Measurements from ENCODE around the gene SORCS3.

SORCS3 gene

GRCh38 chr10:104816501-104816900 lies 175.4 kb downstream of the SORCS3 start:
- Histone ChIP-seq H2BK5ac (ENCODE audit: low read length) (no peak overlapping the region), H3K56ac (ENCODE audit: low read length) (no peak overlapping the region)
- WGBS (ENCODE audit: extremely low coverage, insufficient coverage, low lambda C conversion rate): no CpG with 5 or more reads among the region's 2 CpGs

GRCh38 chr10:104819731-104820130 lies 178.6 kb downstream of the SORCS3 start:
- Histone ChIP-seq H4K5ac (ENCODE audit: low read length) (no peak overlapping the region), H3K18ac (ENCODE audit: low read length) (no peak overlapping the region), H2BK15ac (replicated peaks; ENCODE audit: low read depth) (no peak overlapping the region), H2AK5ac (ENCODE audit: low read length) (no peak overlapping the region), H4K8ac (ENCODE audit: low read depth, low read length) (no peak overlapping the region), H3K36me3 (ENCODE audit: control insufficient read depth, insufficient read depth, low read length) (no peaks in the 10 kb centered on the region), H3K4me2 (ENCODE audit: low read length) (no peak overlapping the region), H3K4me3 (ENCODE audit: low read length) (no peak overlapping the region), H3K79me1 (ENCODE audit: low read length) (no peaks in the 10 kb centered on the region), H3K4ac (ENCODE audit: low read depth, low read length) (no peak overlapping the region), H3K56ac (ENCODE audit: low read length) (no peak overlapping the region), H3K23ac (ENCODE audit: low read length) (no peak overlapping the region), H3K9ac (ENCODE audit: low read length) (no peak overlapping the region), H3K27me3 (ENCODE audit: insufficient read depth, low read length, poor library complexity) (no peaks in the 10 kb centered on the region), H3K79me2 (ENCODE audit: control insufficient read depth, insufficient read depth, low read length) (no peaks in the 10 kb centered on the region), H3K4me1 (ENCODE audit: control insufficient read depth, low read depth, low read length) (no peaks in the 10 kb centered on the region), H3K27ac (ENCODE audit: low read depth, low read length) (no peak overlapping the region), H2BK5ac (ENCODE audit: low read length) (no peak overlapping the region), H2BK120ac (ENCODE audit: low read depth, low read length) (no peak overlapping the region)
- no peak for DNase-seq
- WGBS (ENCODE audit: extremely low coverage, insufficient coverage, low lambda C conversion rate): no CpG with 5 or more reads among the region's 2 CpGs

More at GRCh38 chr10:104816501-104816900, 175.4 kb downstream of the SORCS3 start:
- H3K4me3 ChIP-seq (ENCODE audit: low read length): no peak overlapping the region
- no peak overlapping the region for H3K27ac ChIP-seq (ENCODE audit: low read depth, low read length)
- H2BK120ac ChIP-seq (ENCODE audit: low read depth, low read length): no peak overlapping the region
- no peak overlapping the region for H3K23ac ChIP-seq (ENCODE audit: low read length)
- no peaks in the 10 kb centered on the region for H3K79me1 ChIP-seq (ENCODE audit: low read length)
- no peak for DNase-seq
- no peak overlapping the region for H3K4me2 ChIP-seq (ENCODE audit: low read length)
- no peak overlapping the region for H3K18ac ChIP-seq (ENCODE audit: low read length)
- no peaks in the 10 kb centered on the region for H3K27me3 ChIP-seq (ENCODE audit: insufficient read depth, low read length, poor library complexity)
- no peak overlapping the region for H3K4ac ChIP-seq (ENCODE audit: low read depth, low read length)
- H3K79me2 ChIP-seq (ENCODE audit: control insufficient read depth, insufficient read depth, low read length): no peaks in the 10 kb centered on the region
- H3K9ac ChIP-seq (ENCODE audit: low read length): no peak overlapping the region
- H2AK5ac ChIP-seq (ENCODE audit: low read length): no peak overlapping the region
- no peaks in the 10 kb centered on the region for H3K4me1 ChIP-seq (ENCODE audit: control insufficient read depth, low read depth, low read length)
- no peak overlapping the region for H4K5ac ChIP-seq (ENCODE audit: low read length)
- H2BK15ac ChIP-seq (replicated peaks; ENCODE audit: low read depth): no peak overlapping the region
- H3K36me3 ChIP-seq (ENCODE audit: control insufficient read depth, insufficient read depth, low read length): no peaks in the 10 kb centered on the region
- H4K8ac ChIP-seq (ENCODE audit: low read depth, low read length): no peak overlapping the region

GRCh38 chr10:104822088-104822487 lies 181.0 kb downstream of the SORCS3 start:
- Histone ChIP-seq H3K27ac (ENCODE audit: low read depth, low read length) (no peak overlapping the region), H3K4me2 (ENCODE audit: low read length) (no peak overlapping the region), H3K36me3 (ENCODE audit: control insufficient read depth, insufficient read depth, low read length) (no peaks in the 10 kb centered on the region), H4K5ac (ENCODE audit: low read length) (no peak overlapping the region), H3K27me3 (ENCODE audit: insufficient read depth, low read length, poor library complexity) (no peaks in the 10 kb centered on the region), H3K18ac (ENCODE audit: low read length) (no peak overlapping the region), H2BK120ac (ENCODE audit: low read depth, low read length) (no peak overlapping the region), H3K23ac (ENCODE audit: low read length) (no peak overlapping the region), H3K79me1 (ENCODE audit: low read length) (no peaks in the 10 kb centered on the region), H2AK5ac (ENCODE audit: low read length) (no peak overlapping the region), H3K9ac (ENCODE audit: low read length) (no peak overlapping the region), H4K8ac (ENCODE audit: low read depth, low read length) (no peak overlapping the region), H3K4me3 (ENCODE audit: low read length) (no peak overlapping the region), H3K4ac (ENCODE audit: low read depth, low read length) (no peak overlapping the region), H2BK5ac (ENCODE audit: low read length) (no peak overlapping the region), H3K56ac (ENCODE audit: low read length) (no peak overlapping the region), H3K79me2 (ENCODE audit: control insufficient read depth, insufficient read depth, low read length) (no peaks in the 10 kb centered on the region), H2BK15ac (replicated peaks; ENCODE audit: low read depth) (no peak overlapping the region), H3K4me1 (ENCODE audit: control insufficient read depth, low read depth, low read length) (no peaks in the 10 kb centered on the region)
- DNase-seq: no peak
- WGBS (ENCODE audit: extremely low coverage, insufficient coverage, low lambda C conversion rate): no CpG with 5 or more reads among the region's 3 CpGs

- Histone ChIP-seq H2AK5ac (ENCODE audit: low read length) (no peak overlapping the region), H2BK120ac (ENCODE audit: low read depth, low read length) (no peak overlapping the region), H3K79me1 (ENCODE audit: low read length) (no peaks in the 10 kb centered on the region), H3K4ac (ENCODE audit: low read depth, low read length) (no peak overlapping the region), H3K4me3 (ENCODE audit: low read length) (no peak overlapping the region), H3K9ac (ENCODE audit: low read length) (no peak overlapping the region), H3K4me2 (ENCODE audit: low read length) (no peak overlapping the region), H2BK15ac (replicated peaks; ENCODE audit: low read depth) (no peak overlapping the region), H3K27me3 (ENCODE audit: insufficient read depth, low read length, poor library complexity) (no peaks in the 10 kb centered on the region), H3K79me2 (ENCODE audit: control insufficient read depth, insufficient read depth, low read length) (no peaks in the 10 kb centered on the region), H4K8ac (ENCODE audit: low read depth, low read length) (no peak overlapping the region), H3K36me3 (ENCODE audit: control insufficient read depth, insufficient read depth, low read length) (no peaks in the 10 kb centered on the region), H3K23ac (ENCODE audit: low read length) (no peak overlapping the region), H3K18ac (ENCODE audit: low read length) (no peak overlapping the region), H3K4me1 (ENCODE audit: control insufficient read depth, low read depth, low read length) (no peaks in the 10 kb centered on the region), H2BK5ac (ENCODE audit: low read length) (no peak overlapping the region), H4K5ac (ENCODE audit: low read length) (no peak overlapping the region), H3K27ac (ENCODE audit: low read depth, low read length) (no peak overlapping the region), H3K56ac (ENCODE audit: low read length) (no peak overlapping the region)
- peak; percentile 69 for DNase-seq
- no CpG with 5 or more reads among the region's 6 CpGs for WGBS (ENCODE audit: extremely low coverage, insufficient coverage, low lambda C conversion rate)
These were observed 183.4 kb downstream of the SORCS3 start for GRCh38 chr10:104824380-104825006.

DNA sequence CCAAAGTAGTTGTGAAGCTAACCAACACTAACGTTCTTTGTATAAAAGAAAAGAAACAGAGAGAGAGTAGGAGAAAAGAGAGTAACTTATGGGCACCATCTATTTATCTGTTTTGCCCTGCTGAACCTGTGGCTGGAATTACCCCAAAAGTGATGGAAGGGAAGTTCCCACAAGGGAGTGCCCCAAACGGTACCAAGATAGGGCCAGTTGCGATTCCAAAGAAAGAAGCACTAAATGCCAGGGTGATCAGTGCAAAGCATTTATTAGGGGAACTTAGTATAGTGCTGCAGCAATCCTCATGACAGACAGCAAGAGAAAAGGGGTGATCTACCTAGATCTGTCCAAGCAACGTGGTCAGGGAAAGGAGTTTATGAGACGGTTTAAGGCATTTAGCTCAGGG lies 190.2 kb downstream of the SORCS3 start:
- H4K5ac ChIP-seq (ENCODE audit: low read length): no peak overlapping the region
- H3K9ac ChIP-seq (ENCODE audit: low read length): no peak overlapping the region
- no peak overlapping the region for H3K23ac ChIP-seq (ENCODE audit: low read length)
- no peaks in the 10 kb centered on the region for H3K4me1 ChIP-seq (ENCODE audit: control insufficient read depth, low read depth, low read length)
- no peak for DNase-seq
- no peak overlapping the region for H2BK15ac ChIP-seq (replicated peaks; ENCODE audit: low read depth)
- H3K36me3 ChIP-seq (ENCODE audit: control insufficient read depth, insufficient read depth, low read length): no peaks in the 10 kb centered on the region
- no peak overlapping the region for H3K27ac ChIP-seq (ENCODE audit: low read depth, low read length)
- H2BK120ac ChIP-seq (ENCODE audit: low read depth, low read length): no peak overlapping the region
- no peak overlapping the region for H4K8ac ChIP-seq (ENCODE audit: low read depth, low read length)
- no peak overlapping the region for H3K4me2 ChIP-seq (ENCODE audit: low read length)
- H2AK5ac ChIP-seq (ENCODE audit: low read length): no peak overlapping the region
- no peaks in the 10 kb centered on the region for H3K27me3 ChIP-seq (ENCODE audit: insufficient read depth, low read length, poor library complexity)
- H3K18ac ChIP-seq (ENCODE audit: low read length): no peak overlapping the region
- H3K56ac ChIP-seq (ENCODE audit: low read length): no peak overlapping the region
- H3K79me2 ChIP-seq (ENCODE audit: control insufficient read depth, insufficient read depth, low read length): no peaks in the 10 kb centered on the region
- no peak overlapping the region for H3K4ac ChIP-seq (ENCODE audit: low read depth, low read length)
- WGBS (ENCODE audit: extremely low coverage, insufficient coverage, low lambda C conversion rate): no CpG with 5 or more reads among the region's 5 CpGs
- no peaks in the 10 kb centered on the region for H3K79me1 ChIP-seq (ENCODE audit: low read length)
- H3K4me3 ChIP-seq (ENCODE audit: low read length): no peak overlapping the region
- no peak overlapping the region for H2BK5ac ChIP-seq (ENCODE audit: low read length)

GRCh38 chr10:104834580-104834979 lies 193.5 kb downstream of the SORCS3 start:
- no peak overlapping the region for H3K23ac ChIP-seq (ENCODE audit: low read length)
- H3K56ac ChIP-seq (ENCODE audit: low read length): no peak overlapping the region
- no peak overlapping the region for H2BK120ac ChIP-seq (ENCODE audit: low read depth, low read length)
- no peak overlapping the region for H3K27ac ChIP-seq (ENCODE audit: low read depth, low read length)
- no peaks in the 10 kb centered on the region for H3K4me1 ChIP-seq (ENCODE audit: control insufficient read depth, low read depth, low read length)
- no peak overlapping the region for H3K9ac ChIP-seq (ENCODE audit: low read length)
- no peak overlapping the region for H4K8ac ChIP-seq (ENCODE audit: low read depth, low read length)
- H3K4me3 ChIP-seq (ENCODE audit: low read length): no peak overlapping the region
- no CpG with 5 or more reads among the region's 1 CpG for WGBS (ENCODE audit: extremely low coverage, insufficient coverage, low lambda C conversion rate)
- no peaks in the 10 kb centered on the region for H3K36me3 ChIP-seq (ENCODE audit: control insufficient read depth, insufficient read depth, low read length)
- H2AK5ac ChIP-seq (ENCODE audit: low read length): no peak overlapping the region
- H4K5ac ChIP-seq (ENCODE audit: low read length): no peak overlapping the region
- no peak overlapping the region for H3K4ac ChIP-seq (ENCODE audit: low read depth, low read length)
- H3K27me3 ChIP-seq (ENCODE audit: insufficient read depth, low read length, poor library complexity): no peaks in the 10 kb centered on the region
- no peak for DNase-seq
- H2BK15ac ChIP-seq (replicated peaks; ENCODE audit: low read depth): no peak overlapping the region
- H2BK5ac ChIP-seq (ENCODE audit: low read length): no peak overlapping the region
- no peaks in the 10 kb centered on the region for H3K79me1 ChIP-seq (ENCODE audit: low read length)
- H3K79me2 ChIP-seq (ENCODE audit: control insufficient read depth, insufficient read depth, low read length): no peaks in the 10 kb centered on the region
- no peak overlapping the region for H3K4me2 ChIP-seq (ENCODE audit: low read length)
- no peak overlapping the region for H3K18ac ChIP-seq (ENCODE audit: low read length)

Measured in mesendoderm (in vitro differentiated cells).